ENCODE data around the gene TEX10. TPM values are rescaled to one million over a fixed set of nuclear protein-coding genes. Genes with fewer than 3 reads are reported as not detected.

The TEX10 gene
- total RNA-seq, 1 experiment from 2014 or later = 15.4 TPM

DNA sequence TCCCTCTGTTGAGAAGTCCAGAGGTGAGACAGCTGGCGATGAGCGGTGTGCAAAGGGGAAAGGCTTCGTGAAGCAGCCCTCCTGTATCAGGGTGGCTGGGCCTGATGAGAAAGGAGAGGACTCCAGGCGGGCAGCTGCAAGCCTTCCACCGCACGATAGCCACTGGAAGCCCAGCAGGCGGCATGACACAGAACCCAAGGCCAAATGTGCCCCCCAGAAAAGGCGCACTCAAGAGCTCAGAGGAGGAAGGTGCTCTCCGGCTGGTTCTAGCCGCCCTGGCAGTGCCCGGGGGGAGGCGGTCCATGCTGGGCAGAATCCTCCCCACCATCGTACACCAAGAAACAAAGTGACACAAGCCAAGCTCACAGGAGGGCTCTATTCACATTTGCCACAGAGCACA lies 60.3 kb downstream of the TEX10 start:
- intact Hi-C loops (cut with micrococcal nuclease; ENCODE audit: unreplicated experiment) (no loop called here), in situ Hi-C loops (cut with HindIII; ENCODE audit: low pct_unique_long_range_greater_than_20kb, low sequenced_read_pairs) (no loop called here)
- Histone ChIP-seq H3K4me3 (ENCODE audit: low read depth in 2 of 2, low read length in 2 of 2) (no peak overlapping the region), H3K27ac (ENCODE audit: low read length) (no peak overlapping the region), H3K9me3 (ENCODE audit: control insufficient read depth, insufficient read depth, low read depth, low read length) (no peaks in the 10 kb centered on the region), H3K36me3 (ENCODE audit: control insufficient read depth, insufficient read depth, low read length) (no peaks in the 10 kb centered on the region), H3K27me3 (ENCODE audit: control insufficient read depth, insufficient read depth, low read length) (no peaks in the 10 kb centered on the region), H3K4me1 (ENCODE audit: control insufficient read depth, insufficient read depth, low read length) (no peaks in the 10 kb centered on the region)
- ATAC-seq (no peak), DNase-seq (ENCODE audit: low read depth, low spot score) (no peak)
- no TSS peak for BruUV-seq (replicated peaks)
- ChIA-PET POLR2A (no interaction called here), CTCF (no interaction called here)
- TF ChIP-seq, protein P1, sequence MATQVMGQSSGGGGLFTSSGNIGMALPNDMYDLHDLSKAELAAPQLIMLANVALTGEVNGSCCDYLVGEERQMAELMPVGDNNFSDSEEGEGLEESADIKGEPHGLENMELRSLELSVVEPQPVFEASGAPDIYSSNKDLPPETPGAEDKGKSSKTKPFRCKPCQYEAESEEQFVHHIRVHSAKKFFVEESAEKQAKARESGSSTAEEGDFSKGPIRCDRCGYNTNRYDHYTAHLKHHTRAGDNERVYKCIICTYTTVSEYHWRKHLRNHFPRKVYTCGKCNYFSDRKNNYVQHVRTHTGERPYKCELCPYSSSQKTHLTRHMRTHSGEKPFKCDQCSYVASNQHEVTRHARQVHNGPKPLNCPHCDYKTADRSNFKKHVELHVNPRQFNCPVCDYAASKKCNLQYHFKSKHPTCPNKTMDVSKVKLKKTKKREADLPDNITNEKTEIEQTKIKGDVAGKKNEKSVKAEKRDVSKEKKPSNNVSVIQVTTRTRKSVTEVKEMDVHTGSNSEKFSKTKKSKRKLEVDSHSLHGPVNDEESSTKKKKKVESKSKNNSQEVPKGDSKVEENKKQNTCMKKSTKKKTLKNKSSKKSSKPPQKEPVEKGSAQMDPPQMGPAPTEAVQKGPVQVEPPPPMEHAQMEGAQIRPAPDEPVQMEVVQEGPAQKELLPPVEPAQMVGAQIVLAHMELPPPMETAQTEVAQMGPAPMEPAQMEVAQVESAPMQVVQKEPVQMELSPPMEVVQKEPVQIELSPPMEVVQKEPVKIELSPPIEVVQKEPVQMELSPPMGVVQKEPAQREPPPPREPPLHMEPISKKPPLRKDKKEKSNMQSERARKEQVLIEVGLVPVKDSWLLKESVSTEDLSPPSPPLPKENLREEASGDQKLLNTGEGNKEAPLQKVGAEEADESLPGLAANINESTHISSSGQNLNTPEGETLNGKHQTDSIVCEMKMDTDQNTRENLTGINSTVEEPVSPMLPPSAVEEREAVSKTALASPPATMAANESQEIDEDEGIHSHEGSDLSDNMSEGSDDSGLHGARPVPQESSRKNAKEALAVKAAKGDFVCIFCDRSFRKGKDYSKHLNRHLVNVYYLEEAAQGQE (IDR thresholded peaks at IDR 0.05; ENCODE audit: insufficient read depth in 1 of 2, low read depth in 2 of 2, low read length in 1 of 2) = no peak
- no peak for TF ChIP-seq TCF7L2 (IDR thresholded peaks at IDR 0.05; ENCODE audit: low read depth, low read length)
- no peak for TF ChIP-seq CTCF (IDR thresholded peaks at IDR 0.05)
- no peak for TF ChIP-seq SIN3A (IDR thresholded peaks at IDR 0.05; ENCODE audit: borderline replicate concordance, insufficient read depth, low read depth, low read length)
- TF ChIP-seq POLR2AphosphoS5 (IDR thresholded peaks at IDR 0.05; ENCODE audit: low read depth, low read length) = no peak

DNA sequence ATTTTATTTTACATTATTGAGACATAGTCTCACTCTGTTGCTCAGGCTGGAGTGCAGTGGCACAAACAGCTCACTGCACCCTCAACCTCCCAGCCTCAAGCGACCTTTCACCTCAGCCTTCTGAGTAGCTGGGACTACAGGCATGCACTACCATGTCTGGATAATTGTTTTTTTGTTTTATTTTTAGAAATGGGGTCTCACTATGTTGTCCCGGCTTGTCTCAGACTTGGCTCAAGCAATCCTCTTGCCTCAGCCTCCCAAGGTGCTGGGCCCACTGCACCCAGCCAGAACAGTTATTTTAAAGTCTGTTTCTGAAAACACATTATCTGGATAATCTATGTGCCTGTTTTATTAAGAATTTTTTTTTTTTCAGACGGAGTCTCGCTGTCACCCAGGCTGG lies 62.0 kb downstream of the TEX10 start:
- H3K27me3 ChIP-seq (ENCODE audit: control insufficient read depth, insufficient read depth, low read length) = no peaks in the 10 kb centered on the region
- in situ Hi-C loops (cut with HindIII; ENCODE audit: low pct_unique_long_range_greater_than_20kb, low sequenced_read_pairs) = no loop called here
- CTCF ChIA-PET = interaction anchor here (1.1 kb wide), 1 partner anchor 34 kb away, joined by 3 read pairs; no protein-coding TSS in a partner anchor
- ATAC-seq (no peak), DNase-seq (ENCODE audit: low read depth, low spot score) (no peak)
- no peaks in the 10 kb centered on the region for H3K9me3 ChIP-seq (ENCODE audit: control insufficient read depth, insufficient read depth, low read depth, low read length)
- TF ChIP-seq, protein P1 (IDR thresholded peaks at IDR 0.05; ENCODE audit: insufficient read depth in 1 of 2, low read depth in 2 of 2, low read length in 1 of 2) = no peak
- no peak for TF ChIP-seq TCF7L2 (IDR thresholded peaks at IDR 0.05; ENCODE audit: low read depth, low read length)
- no peak for TF ChIP-seq CTCF (IDR thresholded peaks at IDR 0.05)
- no peak for TF ChIP-seq SIN3A (IDR thresholded peaks at IDR 0.05; ENCODE audit: borderline replicate concordance, insufficient read depth, low read depth, low read length)
- no peak for TF ChIP-seq POLR2AphosphoS5 (IDR thresholded peaks at IDR 0.05; ENCODE audit: low read depth, low read length)
- BruUV-seq (replicated peaks) = no TSS peak
- no peaks in the 10 kb centered on the region for H3K36me3 ChIP-seq (ENCODE audit: control insufficient read depth, insufficient read depth, low read length)
- H3K4me1 ChIP-seq (ENCODE audit: control insufficient read depth, insufficient read depth, low read length) = no peaks in the 10 kb centered on the region
- H3K4me3 ChIP-seq (ENCODE audit: low read depth in 2 of 2, low read length in 2 of 2) = no peak overlapping the region
- intact Hi-C loops (cut with micrococcal nuclease; ENCODE audit: unreplicated experiment) = no loop called here
- POLR2A ChIA-PET = no interaction called here
- H3K27ac ChIP-seq (ENCODE audit: low read length) = no peak overlapping the region

All from Panc1 (cell line).